HepG2 (cell line): ENCODE results near the gene CST4. TPM values are rescaled to one million over a fixed set of nuclear protein-coding genes. Genes with fewer than 3 reads are reported as not detected.

ENCODE experiments used
- ESRRA ChIP-seq: sonication (generic); formaldehyde crosslinking; IDR thresholded peaks from 2 replicates; pipeline ENCODE4 v1.5.1; 2020; ENCODE audit warnings: mild to moderate bottlenecking, low read depth, missing genetic modification reagents
- JUNB ChIP-seq: sonication (generic); formaldehyde crosslinking; IDR thresholded peaks from 2 replicates; pipeline ENCODE4 v1.8.0; 2022; ENCODE audit warnings: missing genetic modification reagents, mild to moderate bottlenecking, borderline replicate concordance
- NFE2 ChIP-seq: sonication (generic); formaldehyde crosslinking; IDR thresholded peaks from 2 replicates; pipeline ENCODE4 v1.4.0; 2020; ENCODE audit warnings: missing genetic modification reagents
- SIN3B ChIP-seq: fragments of 150-350 bp; IDR thresholded peaks from 2 replicates; pipeline ENCODE4 v1.6.1; 2014; ENCODE audit warnings: low read length
- TAF15 ChIP-seq: fragments of 200-400 bp; formaldehyde crosslinking; IDR thresholded peaks from one replicate; pipeline ENCODE4 v1.6.1; 2018; ENCODE audit warnings: mild to moderate bottlenecking, low read depth, low read length; ENCODE audit not compliant: poor library complexity, severe bottlenecking
- YEATS2 ChIP-seq: sonication (generic); formaldehyde crosslinking; IDR thresholded peaks from 2 replicates; pipeline ENCODE4 v1.4.0; 2020; ENCODE audit warnings: missing genetic modification reagents, borderline replicate concordance
- ZNF12 ChIP-seq: sonication (generic); formaldehyde crosslinking; IDR thresholded peaks from 2 replicates; pipeline ENCODE4 v1.5.0; 2020; ENCODE audit warnings: missing genetic modification reagents
- ZNF558 ChIP-seq: sonication (generic); formaldehyde crosslinking; IDR thresholded peaks from 2 replicates; pipeline ENCODE4 v1.9.0; 2022; ENCODE audit warnings: mild to moderate bottlenecking, missing genetic modification reagents, borderline replicate concordance
- ZNF670 ChIP-seq: sonication (generic); formaldehyde crosslinking; IDR thresholded peaks from 2 replicates; pipeline ENCODE4 v1.8.0; 2022; ENCODE audit warnings: mild to moderate bottlenecking, missing genetic modification reagents, borderline replicate concordance
- ZNF747 ChIP-seq: sonication (generic); formaldehyde crosslinking; IDR thresholded peaks from 2 replicates; pipeline ENCODE4 v1.8.1; 2023; ENCODE audit warnings: missing genetic modification reagents, mild to moderate bottlenecking, borderline replicate concordance
- polyA plus RNA-seq, 8 experiments: library from polyadenylated mRNA; depleted of rRNA in 3 of 8; stranded (reverse) in 7 of 8; unstranded in 1 of 8; fragments of >200 nt; fragmentation: Illumina TruSeq in 4 of 8; extraction: Trizol in 4 of 8; gene quantifications; 2 replicates each; pipeline versions ENCODE4 v1.2.1 to v1.2.3, GENCODE V29; 2011 to 2016; ENCODE audit warnings: low read depth in 4 of 8, missing spikeins in 1 of 8, mixed read lengths in 1 of 8; ENCODE audit not compliant: insufficient read depth in 1 of 8
- total RNA-seq, 5 experiments: library from RNA; depleted of rRNA; stranded (reverse); fragments of >200 nt; fragmentation: Illumina TruSeq; extraction: Trizol; gene quantifications; 2 replicates each; pipeline ENCODE4 v1.2.3, GENCODE V29; 2016; ENCODE audit warnings: low read depth in 1 of 5
- TF ChIP-seq, protein P1 (sequence below): sonication (generic); formaldehyde crosslinking; IDR thresholded peaks from 2 replicates; pipeline ENCODE4 v1.5.1; 2020; ENCODE audit warnings: missing genetic modification reagents, mild to moderate bottlenecking, borderline replicate concordance
- TF ChIP-seq, protein P2 (sequence below): IDR thresholded peaks from 2 replicates; pipeline ENCODE4 v1.6.1; 2016; ENCODE audit warnings: low read depth, missing genetic modification reagents, missing compliant biosample characterization
- TF ChIP-seq, protein P3 (sequence below): sonication (generic); formaldehyde crosslinking; IDR thresholded peaks from 2 replicates; pipeline ENCODE4 v1.9.0; 2021; ENCODE audit warnings: missing genetic modification reagents, mild to moderate bottlenecking, borderline replicate concordance
- TF ChIP-seq, protein P4 (sequence below): sonication (generic); formaldehyde crosslinking; IDR thresholded peaks from 2 replicates; pipeline ENCODE4 v1.5.0; 2020; ENCODE audit warnings: mild to moderate bottlenecking, missing genetic modification reagents

Gene CST4
- total and polyA plus RNA-seq, 2 of the 13 experiments (the other 11 are each of a cell fraction or from before 2014, with no cell fraction given) = not detected

- TF ChIP-seq, protein P1, sequence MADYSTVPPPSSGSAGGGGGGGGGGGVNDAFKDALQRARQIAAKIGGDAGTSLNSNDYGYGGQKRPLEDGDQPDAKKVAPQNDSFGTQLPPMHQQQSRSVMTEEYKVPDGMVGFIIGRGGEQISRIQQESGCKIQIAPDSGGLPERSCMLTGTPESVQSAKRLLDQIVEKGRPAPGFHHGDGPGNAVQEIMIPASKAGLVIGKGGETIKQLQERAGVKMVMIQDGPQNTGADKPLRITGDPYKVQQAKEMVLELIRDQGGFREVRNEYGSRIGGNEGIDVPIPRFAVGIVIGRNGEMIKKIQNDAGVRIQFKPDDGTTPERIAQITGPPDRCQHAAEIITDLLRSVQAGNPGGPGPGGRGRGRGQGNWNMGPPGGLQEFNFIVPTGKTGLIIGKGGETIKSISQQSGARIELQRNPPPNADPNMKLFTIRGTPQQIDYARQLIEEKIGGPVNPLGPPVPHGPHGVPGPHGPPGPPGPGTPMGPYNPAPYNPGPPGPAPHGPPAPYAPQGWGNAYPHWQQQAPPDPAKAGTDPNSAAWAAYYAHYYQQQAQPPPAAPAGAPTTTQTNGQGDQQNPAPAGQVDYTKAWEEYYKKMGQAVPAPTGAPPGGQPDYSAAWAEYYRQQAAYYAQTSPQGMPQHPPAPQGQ (CRISPR knock-in tag) = peak; percentile 98; the same call in 1 of the 2 replicates
- TF ChIP-seq ZNF558 (CRISPR knock-in tag) = peak; percentile 98; the same call in 1 of the 2 replicates
- 0 out of 2 replicates have a peak, but pooled peaks have one; percentile 41 for TF ChIP-seq ESRRA
- peak; percentile 40; the same call in 1 of the 2 replicates for TF ChIP-seq ZNF747 (CRISPR knock-in tag)
- TF ChIP-seq NFE2 (CRISPR knock-in tag) = no peak
- TF ChIP-seq, protein P2, sequence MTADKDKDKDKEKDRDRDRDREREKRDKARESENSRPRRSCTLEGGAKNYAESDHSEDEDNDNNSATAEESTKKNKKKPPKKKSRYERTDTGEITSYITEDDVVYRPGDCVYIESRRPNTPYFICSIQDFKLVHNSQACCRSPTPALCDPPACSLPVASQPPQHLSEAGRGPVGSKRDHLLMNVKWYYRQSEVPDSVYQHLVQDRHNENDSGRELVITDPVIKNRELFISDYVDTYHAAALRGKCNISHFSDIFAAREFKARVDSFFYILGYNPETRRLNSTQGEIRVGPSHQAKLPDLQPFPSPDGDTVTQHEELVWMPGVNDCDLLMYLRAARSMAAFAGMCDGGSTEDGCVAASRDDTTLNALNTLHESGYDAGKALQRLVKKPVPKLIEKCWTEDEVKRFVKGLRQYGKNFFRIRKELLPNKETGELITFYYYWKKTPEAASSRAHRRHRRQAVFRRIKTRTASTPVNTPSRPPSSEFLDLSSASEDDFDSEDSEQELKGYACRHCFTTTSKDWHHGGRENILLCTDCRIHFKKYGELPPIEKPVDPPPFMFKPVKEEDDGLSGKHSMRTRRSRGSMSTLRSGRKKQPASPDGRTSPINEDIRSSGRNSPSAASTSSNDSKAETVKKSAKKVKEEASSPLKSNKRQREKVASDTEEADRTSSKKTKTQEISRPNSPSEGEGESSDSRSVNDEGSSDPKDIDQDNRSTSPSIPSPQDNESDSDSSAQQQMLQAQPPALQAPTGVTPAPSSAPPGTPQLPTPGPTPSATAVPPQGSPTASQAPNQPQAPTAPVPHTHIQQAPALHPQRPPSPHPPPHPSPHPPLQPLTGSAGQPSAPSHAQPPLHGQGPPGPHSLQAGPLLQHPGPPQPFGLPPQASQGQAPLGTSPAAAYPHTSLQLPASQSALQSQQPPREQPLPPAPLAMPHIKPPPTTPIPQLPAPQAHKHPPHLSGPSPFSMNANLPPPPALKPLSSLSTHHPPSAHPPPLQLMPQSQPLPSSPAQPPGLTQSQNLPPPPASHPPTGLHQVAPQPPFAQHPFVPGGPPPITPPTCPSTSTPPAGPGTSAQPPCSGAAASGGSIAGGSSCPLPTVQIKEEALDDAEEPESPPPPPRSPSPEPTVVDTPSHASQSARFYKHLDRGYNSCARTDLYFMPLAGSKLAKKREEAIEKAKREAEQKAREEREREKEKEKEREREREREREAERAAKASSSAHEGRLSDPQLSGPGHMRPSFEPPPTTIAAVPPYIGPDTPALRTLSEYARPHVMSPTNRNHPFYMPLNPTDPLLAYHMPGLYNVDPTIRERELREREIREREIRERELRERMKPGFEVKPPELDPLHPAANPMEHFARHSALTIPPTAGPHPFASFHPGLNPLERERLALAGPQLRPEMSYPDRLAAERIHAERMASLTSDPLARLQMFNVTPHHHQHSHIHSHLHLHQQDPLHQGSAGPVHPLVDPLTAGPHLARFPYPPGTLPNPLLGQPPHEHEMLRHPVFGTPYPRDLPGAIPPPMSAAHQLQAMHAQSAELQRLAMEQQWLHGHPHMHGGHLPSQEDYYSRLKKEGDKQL = peak; percentile 72; the same call in 1 of the 2 replicates
- TF ChIP-seq YEATS2 = peak; percentile 48; the same call in 1 of the 2 replicates
- TF ChIP-seq, protein P3, sequence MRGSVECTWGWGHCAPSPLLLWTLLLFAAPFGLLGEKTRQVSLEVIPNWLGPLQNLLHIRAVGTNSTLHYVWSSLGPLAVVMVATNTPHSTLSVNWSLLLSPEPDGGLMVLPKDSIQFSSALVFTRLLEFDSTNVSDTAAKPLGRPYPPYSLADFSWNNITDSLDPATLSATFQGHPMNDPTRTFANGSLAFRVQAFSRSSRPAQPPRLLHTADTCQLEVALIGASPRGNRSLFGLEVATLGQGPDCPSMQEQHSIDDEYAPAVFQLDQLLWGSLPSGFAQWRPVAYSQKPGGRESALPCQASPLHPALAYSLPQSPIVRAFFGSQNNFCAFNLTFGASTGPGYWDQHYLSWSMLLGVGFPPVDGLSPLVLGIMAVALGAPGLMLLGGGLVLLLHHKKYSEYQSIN = peak; percentile 87; the same call in 1 of the 2 replicates
- peak; percentile 68; the same call in 1 of the 2 replicates for TF ChIP-seq JUNB (CRISPR knock-in tag)
- TF ChIP-seq, protein P4, sequence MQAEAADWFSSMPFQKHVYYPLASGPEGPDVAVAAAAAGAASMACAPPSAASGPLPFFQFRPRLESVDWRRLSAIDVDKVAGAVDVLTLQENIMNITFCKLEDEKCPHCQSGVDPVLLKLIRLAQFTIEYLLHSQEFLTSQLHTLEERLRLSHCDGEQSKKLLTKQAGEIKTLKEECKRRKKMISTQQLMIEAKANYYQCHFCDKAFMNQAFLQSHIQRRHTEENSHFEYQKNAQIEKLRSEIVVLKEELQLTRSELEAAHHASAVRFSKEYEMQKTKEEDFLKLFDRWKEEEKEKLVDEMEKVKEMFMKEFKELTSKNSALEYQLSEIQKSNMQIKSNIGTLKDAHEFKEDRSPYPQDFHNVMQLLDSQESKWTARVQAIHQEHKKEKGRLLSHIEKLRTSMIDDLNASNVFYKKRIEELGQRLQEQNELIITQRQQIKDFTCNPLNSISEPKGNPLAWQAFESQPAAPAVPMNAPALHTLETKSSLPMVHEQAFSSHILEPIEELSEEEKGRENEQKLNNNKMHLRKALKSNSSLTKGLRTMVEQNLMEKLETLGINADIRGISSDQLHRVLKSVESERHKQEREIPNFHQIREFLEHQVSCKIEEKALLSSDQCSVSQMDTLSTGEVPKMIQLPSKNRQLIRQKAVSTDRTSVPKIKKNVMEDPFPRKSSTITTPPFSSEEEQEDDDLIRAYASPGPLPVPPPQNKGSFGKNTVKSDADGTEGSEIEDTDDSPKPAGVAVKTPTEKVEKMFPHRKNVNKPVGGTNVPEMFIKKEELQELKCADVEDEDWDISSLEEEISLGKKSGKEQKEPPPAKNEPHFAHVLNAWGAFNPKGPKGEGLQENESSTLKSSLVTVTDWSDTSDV = peak; percentile 58; the same call in 1 of the 2 replicates
- 0 out of 2 replicates have a peak, but pooled peaks have one; percentile 73 for TF ChIP-seq ZNF670
- TF ChIP-seq ZNF12 (CRISPR knock-in tag) = no peak
- TF ChIP-seq SIN3B = 0 out of 2 replicates have a peak, but pooled peaks have one; percentile 53
- peak; percentile 78 for TF ChIP-seq TAF15
These were observed 51.3 kb downstream of the CST4 start, which contains the start of gene CST3 (continued) for GRCh38 chr20:23637282-23638221.
